ENCODE results near the gene LHX4.

DNA sequence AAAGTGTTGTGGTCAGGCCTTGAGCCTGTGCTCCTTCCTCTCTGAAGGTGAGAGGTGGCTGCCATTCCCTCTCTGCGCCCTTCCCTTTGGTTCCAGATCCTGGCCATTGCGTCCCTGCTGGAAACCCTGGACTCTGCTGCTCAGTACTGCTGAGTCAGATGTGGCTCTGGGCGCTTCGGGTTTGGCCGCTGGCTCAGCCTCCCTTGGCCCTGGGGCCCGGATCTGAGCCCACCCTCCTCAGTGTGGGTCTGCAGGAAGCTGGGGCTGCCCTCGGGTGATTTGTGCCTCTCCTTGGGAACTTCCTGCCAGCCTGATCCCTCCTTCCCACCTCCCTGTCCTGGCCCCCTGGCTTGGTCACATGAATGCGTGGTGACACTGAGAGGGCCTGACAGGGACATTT is 43.2 kb upstream of the LHX4 start:
- TF ChIP-seq, protein P1, sequence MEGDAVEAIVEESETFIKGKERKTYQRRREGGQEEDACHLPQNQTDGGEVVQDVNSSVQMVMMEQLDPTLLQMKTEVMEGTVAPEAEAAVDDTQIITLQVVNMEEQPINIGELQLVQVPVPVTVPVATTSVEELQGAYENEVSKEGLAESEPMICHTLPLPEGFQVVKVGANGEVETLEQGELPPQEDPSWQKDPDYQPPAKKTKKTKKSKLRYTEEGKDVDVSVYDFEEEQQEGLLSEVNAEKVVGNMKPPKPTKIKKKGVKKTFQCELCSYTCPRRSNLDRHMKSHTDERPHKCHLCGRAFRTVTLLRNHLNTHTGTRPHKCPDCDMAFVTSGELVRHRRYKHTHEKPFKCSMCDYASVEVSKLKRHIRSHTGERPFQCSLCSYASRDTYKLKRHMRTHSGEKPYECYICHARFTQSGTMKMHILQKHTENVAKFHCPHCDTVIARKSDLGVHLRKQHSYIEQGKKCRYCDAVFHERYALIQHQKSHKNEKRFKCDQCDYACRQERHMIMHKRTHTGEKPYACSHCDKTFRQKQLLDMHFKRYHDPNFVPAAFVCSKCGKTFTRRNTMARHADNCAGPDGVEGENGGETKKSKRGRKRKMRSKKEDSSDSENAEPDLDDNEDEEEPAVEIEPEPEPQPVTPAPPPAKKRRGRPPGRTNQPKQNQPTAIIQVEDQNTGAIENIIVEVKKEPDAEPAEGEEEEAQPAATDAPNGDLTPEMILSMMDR (IDR thresholded peaks at IDR 0.05): no peak
- no peak for TF ChIP-seq POLR2A (IDR thresholded peaks at IDR 0.05)

All from gastroesophageal sphincter (tissue), 3 donors.